ENCODE measurements around the gene P2RY2. TPM values are rescaled to one million over a fixed set of nuclear protein-coding genes. Genes with fewer than 3 reads are reported as not detected.

P2RY2 gene
- total and polyA plus RNA-seq, 2 donors (not counting 1 experiment from before 2014, with no cell fraction given) = 0.12 to 0.37 TPM

DNA sequence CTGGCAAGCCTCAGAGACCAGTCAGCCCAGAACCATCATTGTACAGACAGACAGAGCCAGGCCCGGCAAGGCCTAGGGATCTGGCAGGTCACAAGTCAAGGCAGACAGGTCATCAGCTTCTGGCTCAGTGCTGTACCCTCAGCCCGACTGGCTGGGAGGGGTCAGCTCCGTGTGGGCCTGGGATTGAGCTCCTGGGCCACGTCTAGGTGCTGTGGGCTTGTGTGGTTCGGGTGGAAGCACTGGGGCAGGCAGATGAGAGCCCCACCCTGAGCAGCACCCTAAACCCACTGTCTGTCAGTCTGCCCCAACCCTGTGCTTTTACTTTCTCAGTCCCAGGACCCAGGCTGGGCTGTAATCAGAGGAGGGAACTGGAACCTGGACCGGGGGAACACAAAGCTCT lies 26.9 kb upstream of the P2RY2 start:
- Histone ChIP-seq H3K36me3 (replicated peaks in 1 of 2; ENCODE audit: control extremely low read depth in 1 of 2, control insufficient read depth in 1 of 2, extremely low read depth in 1 of 2, insufficient read depth in 2 of 2, low read length in 1 of 2) (no peaks in the 10 kb centered on the region), H3K79me2 (ENCODE audit: control insufficient read depth, insufficient read depth, low read length) (no peaks in the 10 kb centered on the region), H3K4me1 (ENCODE audit: control insufficient read depth in 2 of 2, insufficient read depth in 2 of 2, low read length in 2 of 2) (peaks cover 18 to 45% of the 10 kb centered on the region in 2 donors), H2AFZ (ENCODE audit: insufficient read depth, low read depth, low read length, poor library complexity, severe bottlenecking) (no peak overlapping the region), H3K9ac (ENCODE audit: low read length) (no peak overlapping the region), H3K27ac (ENCODE audit: low read length in 2 of 2) (no peak overlapping the region), H3K27me3 (replicated peaks in 1 of 4; ENCODE audit: control extremely low read depth in 1 of 4, control insufficient read depth in 3 of 4, insufficient read depth in 4 of 4, low read length in 3 of 4) (no peaks in the 10 kb centered on the region), H4K20me1 (ENCODE audit: control insufficient read depth, insufficient read depth, low read length, poor library complexity, severe bottlenecking) (no peaks in the 10 kb centered on the region), H3K9me3 (ENCODE audit: control extremely low read depth in 1 of 3, control insufficient read depth in 2 of 3, insufficient read depth in 1 of 3, low read length in 2 of 3) (no peaks in the 10 kb centered on the region), H3K4me3 (ENCODE audit: control extremely low read depth in 1 of 5, extremely low read depth in 1 of 5, insufficient read depth in 1 of 5, low read depth in 2 of 5, low read length in 4 of 5) (no peak overlapping the region), H3K4me2 (replicated peaks; ENCODE audit: low read depth, low read length, poor library complexity, severe bottlenecking) (no peak overlapping the region)
- H3K4me3 Mint-ChIP-seq = no peak overlapping the region
- DNase-seq (no peak), ATAC-seq (ENCODE audit: low read depth) (no peak)
- WGBS (ENCODE audit: insufficient coverage) = 95% methylated on average over 5 of the region's 6 CpGs
- no peaks in the 10 kb centered on the region for H3K27me3 Mint-ChIP-seq
- H3K4me1 Mint-ChIP-seq = peaks cover 44% of the 10 kb centered on the region
- H3K9me3 Mint-ChIP-seq (ENCODE audit: insufficient read depth) = no peaks in the 10 kb centered on the region
- intact Hi-C loops (cut with micrococcal nuclease) = no loop called here
- ChIA-PET POLR2A (interaction anchor here (0.6 kb wide), 1 partner anchor 48 kb away, joined by 3 read pairs; no protein-coding TSS in a partner anchor), CTCF (interaction anchor here (0.5 to 2.9 kb wide), 5 partner anchors 10 to 51 kb away, joined by 3 to 10 read pairs (median 4); no protein-coding TSS in a partner anchor)
- TF ChIP-seq, protein P1, sequence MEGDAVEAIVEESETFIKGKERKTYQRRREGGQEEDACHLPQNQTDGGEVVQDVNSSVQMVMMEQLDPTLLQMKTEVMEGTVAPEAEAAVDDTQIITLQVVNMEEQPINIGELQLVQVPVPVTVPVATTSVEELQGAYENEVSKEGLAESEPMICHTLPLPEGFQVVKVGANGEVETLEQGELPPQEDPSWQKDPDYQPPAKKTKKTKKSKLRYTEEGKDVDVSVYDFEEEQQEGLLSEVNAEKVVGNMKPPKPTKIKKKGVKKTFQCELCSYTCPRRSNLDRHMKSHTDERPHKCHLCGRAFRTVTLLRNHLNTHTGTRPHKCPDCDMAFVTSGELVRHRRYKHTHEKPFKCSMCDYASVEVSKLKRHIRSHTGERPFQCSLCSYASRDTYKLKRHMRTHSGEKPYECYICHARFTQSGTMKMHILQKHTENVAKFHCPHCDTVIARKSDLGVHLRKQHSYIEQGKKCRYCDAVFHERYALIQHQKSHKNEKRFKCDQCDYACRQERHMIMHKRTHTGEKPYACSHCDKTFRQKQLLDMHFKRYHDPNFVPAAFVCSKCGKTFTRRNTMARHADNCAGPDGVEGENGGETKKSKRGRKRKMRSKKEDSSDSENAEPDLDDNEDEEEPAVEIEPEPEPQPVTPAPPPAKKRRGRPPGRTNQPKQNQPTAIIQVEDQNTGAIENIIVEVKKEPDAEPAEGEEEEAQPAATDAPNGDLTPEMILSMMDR (IDR thresholded peaks at IDR 0.05) = no peak
- no peak for TF ChIP-seq EZH2 (IDR thresholded peaks at IDR 0.05; ENCODE audit: borderline replicate concordance, insufficient read depth, low read depth, low read length, poor library complexity, severe bottlenecking)
- peak overlapping the region; percentile 90 for H3K27ac Mint-ChIP-seq

- H3K27me3 ChIP-seq (replicated peaks in 1 of 4; ENCODE audit: control extremely low read depth in 1 of 4, control insufficient read depth in 3 of 4, insufficient read depth in 4 of 4, low read length in 3 of 4) = no peaks in the 10 kb centered on the region
- WGBS (ENCODE audit: insufficient coverage) = 100% methylated on average over 1 of the region's 1 CpG
- peaks cover 18 to 40% of the 10 kb centered on the region in 2 donors for H3K4me1 ChIP-seq (ENCODE audit: control insufficient read depth in 2 of 2, insufficient read depth in 2 of 2, low read length in 2 of 2)
- CTCF ChIA-PET = interaction anchor here (1.0 to 2.9 kb wide), 4 partner anchors 22 to 484 kb away, joined by 3 to 10 read pairs (median 5); no protein-coding TSS in a partner anchor
- H3K4me2 ChIP-seq (replicated peaks; ENCODE audit: low read depth, low read length, poor library complexity, severe bottlenecking) = no peak overlapping the region
- H3K36me3 ChIP-seq (replicated peaks in 1 of 2; ENCODE audit: control extremely low read depth in 1 of 2, control insufficient read depth in 1 of 2, extremely low read depth in 1 of 2, insufficient read depth in 2 of 2, low read length in 1 of 2) = no peaks in the 10 kb centered on the region
- POLR2A ChIA-PET = no interaction called here
- ATAC-seq (ENCODE audit: low read depth) = no peak
- intact Hi-C loops (cut with micrococcal nuclease) = no loop called here
- Mint-ChIP-seq H3K9me3 (ENCODE audit: insufficient read depth) (no peaks in the 10 kb centered on the region), H3K4me3 (no peak overlapping the region), H3K4me1 (peaks cover 38% of the 10 kb centered on the region), H3K27ac (no peak overlapping the region), H3K27me3 (no peaks in the 10 kb centered on the region)
- H3K4me3 ChIP-seq (ENCODE audit: control extremely low read depth in 1 of 5, extremely low read depth in 1 of 5, insufficient read depth in 1 of 5, low read depth in 2 of 5, low read length in 4 of 5) = no peak overlapping the region
- H3K79me2 ChIP-seq (ENCODE audit: control insufficient read depth, insufficient read depth, low read length) = no peaks in the 10 kb centered on the region
- H3K9me3 ChIP-seq (ENCODE audit: control extremely low read depth in 1 of 3, control insufficient read depth in 2 of 3, insufficient read depth in 1 of 3, low read length in 2 of 3) = no peaks in the 10 kb centered on the region
- no peaks in the 10 kb centered on the region for H4K20me1 ChIP-seq (ENCODE audit: control insufficient read depth, insufficient read depth, low read length, poor library complexity, severe bottlenecking)
- H2AFZ ChIP-seq (ENCODE audit: insufficient read depth, low read depth, low read length, poor library complexity, severe bottlenecking) = no peak overlapping the region
- DNase-seq = no peak
- no peak for TF ChIP-seq EZH2 (IDR thresholded peaks at IDR 0.05; ENCODE audit: borderline replicate concordance, insufficient read depth, low read depth, low read length, poor library complexity, severe bottlenecking)
- TF ChIP-seq, protein P1 (IDR thresholded peaks at IDR 0.05) = no peak
- H3K27ac ChIP-seq (ENCODE audit: low read length in 2 of 2) = no peak overlapping the region
- H3K9ac ChIP-seq (ENCODE audit: low read length) = no peak overlapping the region
Measured at GRCh38 chr11:73192272-73192671, 25.8 kb upstream of the P2RY2 start.

All from B cell (primary cell).